GM18861 (cell line): ENCODE results near the gene TMEM163.
A peak's percentile ranks its signal among the peaks of the same experiment; 100 is the strongest.

Experiments
- ATAC-seq: cut with Tn5 transposase; IDR thresholded peaks from one replicate; pipeline ENCODE4 v1.9.1; 2021; ENCODE audit not compliant: unreplicated experiment

The TMEM163 gene

DNA sequence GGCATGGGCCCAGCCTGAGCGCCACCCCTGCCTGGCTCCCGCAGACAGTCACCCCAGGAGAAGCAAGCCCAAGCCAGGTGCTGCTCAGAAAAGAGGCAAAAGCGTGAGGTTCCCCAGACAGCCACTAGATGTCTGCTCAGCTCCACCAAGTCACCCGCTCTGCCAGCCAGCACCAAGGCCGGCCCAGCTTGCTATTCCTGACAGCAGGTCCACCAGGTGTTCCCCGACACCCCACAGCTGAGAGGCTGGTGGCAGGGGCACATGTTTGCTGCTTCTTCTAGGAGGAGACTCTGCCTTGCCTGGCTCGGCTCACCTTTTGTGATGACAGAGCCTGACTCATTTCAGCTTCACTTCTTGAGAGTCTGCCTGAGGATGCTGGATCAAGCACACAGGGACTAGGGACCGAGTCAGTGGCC, 258.2 kb downstream of the TMEM163 start:
- ATAC-seq, result peak; percentile 87

DNA sequence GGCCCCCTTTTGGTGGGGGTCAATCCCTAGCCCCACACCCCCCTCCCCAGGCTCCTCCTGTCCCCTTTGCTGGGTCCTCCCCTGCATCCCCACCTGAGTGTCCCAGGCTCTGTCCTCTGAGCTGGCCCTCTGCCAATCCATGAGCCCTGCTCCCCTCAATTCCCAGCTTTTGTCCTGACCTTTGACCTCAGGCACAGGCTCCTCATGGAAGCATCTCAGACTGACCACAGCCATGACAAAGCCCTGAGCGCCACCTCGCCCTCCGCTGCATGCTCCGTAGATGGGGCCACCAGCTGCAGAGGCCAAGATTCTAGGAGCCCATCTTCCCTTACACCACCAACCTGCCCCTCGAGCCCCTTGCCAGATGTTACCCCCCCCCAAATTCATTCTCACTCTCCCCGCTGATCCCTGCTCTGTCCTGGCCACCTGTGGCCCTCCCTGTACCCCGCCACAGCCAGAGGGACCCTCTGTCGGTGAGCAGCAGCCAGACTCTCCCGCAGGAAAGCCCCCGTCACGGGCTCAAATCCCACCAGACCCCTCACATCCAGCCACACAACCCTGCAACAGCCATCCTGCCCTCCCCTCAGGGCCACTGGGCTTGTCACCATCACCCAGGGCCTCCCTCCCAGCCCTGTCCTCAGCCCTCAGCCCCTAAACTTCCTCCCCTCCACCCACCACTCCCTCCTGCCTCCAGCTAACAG, 258.9 kb downstream of the TMEM163 start:
- no peak for ATAC-seq

DNA sequence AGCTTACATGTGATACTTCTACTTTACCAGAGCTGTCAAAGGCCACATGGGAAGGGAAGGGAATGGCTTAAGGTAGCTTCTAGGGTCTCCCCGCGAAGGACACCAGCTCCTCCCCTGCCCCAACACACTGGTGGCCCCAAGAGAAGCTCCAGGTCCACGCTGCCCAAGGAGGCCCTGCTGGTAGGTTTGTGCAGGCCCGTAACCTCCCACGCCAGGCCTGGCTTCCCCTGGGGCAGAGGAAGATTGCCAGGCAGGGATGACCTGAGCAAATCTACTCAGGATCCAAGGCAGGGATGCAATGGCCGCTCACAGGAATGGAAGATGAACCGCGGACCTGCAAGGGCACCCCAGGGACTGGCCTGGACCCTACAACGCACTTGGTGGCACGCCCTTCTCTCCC, 259.9 kb downstream of the TMEM163 start:
- no peak for ATAC-seq

DNA sequence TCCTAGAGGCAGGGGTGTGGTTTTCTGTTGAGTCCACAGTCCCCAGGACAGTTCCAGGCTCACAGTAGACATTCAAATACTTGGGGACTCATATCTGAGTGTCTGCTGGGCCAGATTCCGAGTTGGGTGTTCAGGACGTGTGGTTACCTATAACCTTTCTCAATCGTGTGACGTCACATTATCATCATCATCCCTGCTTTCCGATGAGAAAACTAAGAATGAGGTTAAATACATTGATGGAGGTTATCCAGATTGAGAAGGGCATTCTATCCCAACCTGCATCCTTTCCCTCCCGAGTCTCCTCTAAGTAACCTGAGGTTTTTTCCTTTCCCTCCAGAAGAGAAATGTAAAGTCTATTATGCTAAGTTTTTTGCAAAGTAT, 260.3 kb downstream of the TMEM163 start:
- no peak for ATAC-seq

DNA sequence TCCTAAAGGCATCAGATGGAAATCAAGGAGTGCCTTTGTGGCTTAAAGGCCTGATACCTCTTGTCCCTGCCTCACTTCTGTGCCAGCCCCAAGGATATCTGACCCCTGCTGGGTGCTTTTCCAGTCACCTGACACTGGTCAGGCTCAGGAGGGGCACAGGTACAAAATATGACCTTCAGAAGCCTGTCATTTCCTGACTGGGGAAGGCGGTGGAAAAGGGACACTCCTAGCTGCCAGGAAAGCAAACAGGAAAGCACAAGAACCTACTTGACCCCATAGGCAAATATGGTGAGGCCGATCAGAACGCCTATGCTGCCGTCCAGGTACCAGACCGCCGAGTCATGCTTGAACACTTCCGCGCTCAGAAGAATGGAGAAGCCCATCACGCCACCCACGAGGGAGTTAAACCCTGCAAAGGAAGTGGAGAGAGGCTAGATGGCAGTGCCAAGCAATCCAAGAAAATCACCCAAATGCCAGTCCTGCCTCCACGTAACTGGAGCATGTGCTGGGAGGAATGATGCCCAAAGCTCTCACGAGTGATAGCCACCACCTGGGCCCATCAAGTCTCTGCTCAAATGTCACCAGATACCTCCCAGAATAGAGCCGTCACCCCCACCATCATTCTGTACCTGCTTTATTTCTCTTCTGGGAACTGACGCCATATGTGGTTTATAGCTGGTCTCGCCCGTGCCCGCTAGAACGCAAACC, 260.9 kb downstream of the TMEM163 start:
- no peak for ATAC-seq

DNA sequence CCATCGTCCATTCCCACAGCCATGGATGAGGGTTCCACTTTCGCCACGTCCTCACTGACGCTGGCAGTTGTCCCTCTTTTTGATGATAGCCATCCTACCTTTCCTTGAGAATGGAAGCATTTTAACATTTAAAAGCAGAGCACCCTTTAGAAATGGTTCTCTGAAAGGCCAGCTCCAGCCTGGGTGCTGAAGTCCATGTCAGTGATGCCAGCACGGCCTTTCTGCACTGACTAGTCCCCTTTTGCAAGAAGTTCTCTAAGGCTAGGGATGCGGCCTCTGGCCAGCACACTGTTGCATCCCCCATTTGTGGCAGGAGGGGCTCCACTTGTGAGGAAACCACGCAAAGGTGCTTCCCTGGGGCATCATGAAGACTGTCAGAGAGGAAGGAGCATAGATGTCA, 261.4 kb downstream of the TMEM163 start:
- no peak for ATAC-seq

DNA sequence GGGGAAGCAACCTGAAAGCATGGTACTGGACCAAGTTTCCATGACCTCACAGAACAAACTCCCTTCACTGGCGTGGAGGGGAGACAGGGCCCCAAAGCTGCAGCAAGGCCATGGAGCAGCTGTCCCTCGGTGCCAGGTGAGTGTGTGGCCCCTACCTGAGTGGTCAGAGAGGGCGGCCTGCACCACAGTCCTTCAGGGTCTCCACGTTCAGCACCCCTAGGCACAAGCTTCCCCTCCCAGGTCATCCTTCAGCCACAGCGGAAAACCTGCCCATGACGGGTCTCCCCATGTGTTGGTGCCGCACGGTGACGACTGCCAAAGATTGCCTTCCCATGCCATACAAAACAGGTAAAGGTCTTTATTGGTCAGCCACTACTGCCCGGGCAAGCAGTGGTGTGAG, 263.4 kb downstream of the TMEM163 start:
- no peak for ATAC-seq

DNA sequence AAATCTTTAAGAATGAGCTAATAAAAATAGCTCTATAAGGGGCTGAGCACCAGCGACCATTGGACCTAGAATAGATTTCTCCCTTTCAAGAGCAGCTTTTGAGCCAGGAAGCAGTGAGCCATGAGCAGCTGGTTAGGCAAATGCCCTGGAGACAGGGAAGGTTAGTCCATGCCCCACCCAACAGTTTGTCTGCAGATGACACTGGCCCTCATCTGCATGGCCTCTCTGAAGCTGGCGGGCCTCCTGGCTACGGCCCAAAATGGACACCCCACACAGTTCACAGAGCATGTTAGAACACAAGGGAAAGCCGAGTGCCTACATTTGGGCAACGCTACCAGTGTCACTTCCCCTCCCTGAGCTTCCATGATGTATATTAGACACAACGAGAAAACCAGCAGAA, 263.9 kb downstream of the TMEM163 start:
- ATAC-seq, result no peak

DNA sequence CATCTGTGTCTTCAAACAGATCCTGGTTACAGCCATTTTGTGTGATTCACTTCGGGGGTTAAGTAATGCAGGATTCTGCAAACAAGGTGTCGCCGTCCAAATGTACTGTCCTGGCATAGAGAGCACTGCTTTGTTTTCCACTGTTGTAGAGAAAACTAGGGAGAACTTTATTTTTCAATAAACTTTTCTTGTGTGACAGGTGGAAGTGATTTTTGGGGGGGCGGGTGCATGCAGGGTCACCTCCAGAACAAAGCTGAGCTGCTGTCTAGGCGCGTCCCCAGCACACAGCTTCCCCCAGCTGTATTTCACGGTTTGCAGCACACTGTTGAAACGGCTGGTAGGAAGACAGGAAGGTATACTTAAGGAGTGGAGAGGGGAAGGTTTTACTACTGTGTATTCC, 264.4 kb downstream of the TMEM163 start:
- no peak for ATAC-seq

DNA sequence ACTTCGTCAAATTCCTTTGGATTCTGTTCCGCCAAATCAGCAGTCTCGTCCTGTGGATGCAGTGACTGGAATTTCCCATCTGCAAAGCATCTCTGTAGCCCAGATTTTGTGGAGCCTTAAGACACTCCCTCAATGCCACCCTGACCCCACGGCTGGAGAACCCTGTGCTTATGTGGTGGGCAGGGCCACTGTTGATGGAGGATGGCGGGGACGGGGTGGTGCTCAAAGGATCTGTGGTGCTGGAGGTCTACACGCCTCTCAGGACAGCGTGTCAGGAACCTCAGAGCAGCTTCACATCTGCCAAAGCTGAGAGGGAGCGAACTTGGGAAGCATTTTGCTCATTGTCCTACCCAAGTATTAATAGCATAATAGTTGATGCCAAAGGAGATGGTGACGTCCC, 264.8 kb downstream of the TMEM163 start:
- ATAC-seq, result no peak

DNA sequence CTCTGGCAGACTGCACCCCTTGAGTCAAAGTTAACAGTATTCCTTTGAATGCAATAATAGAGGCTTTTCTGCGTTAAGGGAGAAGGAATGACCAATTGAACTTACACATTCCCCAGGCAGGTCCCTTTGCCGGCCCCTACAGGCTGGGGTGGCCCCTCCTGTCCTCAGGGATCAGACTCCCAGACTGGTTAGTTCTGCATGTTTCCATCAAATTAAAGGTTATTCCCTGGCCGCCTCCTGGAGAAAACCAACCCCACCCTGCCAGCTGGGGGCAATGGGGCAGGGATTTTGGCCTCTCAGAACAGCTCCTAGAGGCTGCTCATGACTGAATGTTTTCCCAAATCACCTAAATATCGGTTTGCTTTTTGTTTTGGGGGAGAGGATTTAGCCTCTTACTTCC, 265.3 kb downstream of the TMEM163 start:
- ATAC-seq, result no peak

DNA sequence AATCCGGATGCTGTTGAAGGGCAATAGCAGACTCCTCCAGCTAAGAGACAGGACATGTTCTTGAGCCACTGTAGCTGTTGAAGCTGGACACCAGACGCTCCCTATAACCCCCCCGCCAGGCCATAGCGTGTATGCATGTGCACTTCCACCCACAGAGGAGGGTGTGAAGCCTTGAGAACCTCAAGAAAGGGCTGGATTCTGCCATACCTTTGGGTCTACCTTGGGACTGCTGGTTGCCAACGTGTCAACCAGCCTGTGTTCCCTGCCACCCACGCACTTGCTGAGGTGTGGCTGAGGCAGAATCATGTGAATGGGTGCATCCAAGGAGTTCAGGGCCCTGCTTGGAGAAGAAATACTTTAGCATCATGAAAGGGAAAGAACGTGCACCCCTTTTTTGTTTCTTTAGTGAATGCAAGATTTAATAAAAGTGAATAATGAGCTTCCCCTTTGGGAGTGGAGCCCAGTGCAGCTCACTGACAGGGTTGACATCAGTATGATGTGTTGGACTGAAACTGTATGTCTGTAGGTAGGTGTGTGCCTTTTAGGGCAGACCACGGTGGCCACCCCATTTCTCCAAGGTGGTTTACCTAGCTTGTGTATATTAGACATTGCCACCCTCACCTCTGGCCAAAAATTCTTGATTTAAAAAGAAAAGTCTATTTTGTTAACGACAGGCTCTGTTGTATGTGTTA, 266.6 kb downstream of the TMEM163 start:
- ATAC-seq, result no peak

DNA sequence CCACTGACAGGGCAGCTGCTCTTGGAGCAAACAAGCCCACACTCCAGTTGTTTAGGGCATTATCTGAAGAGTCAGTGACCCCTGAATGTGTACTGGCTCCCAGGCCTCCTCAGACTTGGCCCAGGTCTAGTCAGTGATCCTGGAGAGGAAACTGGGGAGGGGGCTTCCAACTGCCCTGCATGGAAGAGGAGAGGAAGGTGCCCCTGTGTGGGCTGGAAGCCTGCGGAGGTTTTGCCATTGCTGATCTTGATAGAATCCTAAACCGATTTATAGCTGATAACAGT, 267.5 kb downstream of the TMEM163 start:
- no peak for ATAC-seq

DNA sequence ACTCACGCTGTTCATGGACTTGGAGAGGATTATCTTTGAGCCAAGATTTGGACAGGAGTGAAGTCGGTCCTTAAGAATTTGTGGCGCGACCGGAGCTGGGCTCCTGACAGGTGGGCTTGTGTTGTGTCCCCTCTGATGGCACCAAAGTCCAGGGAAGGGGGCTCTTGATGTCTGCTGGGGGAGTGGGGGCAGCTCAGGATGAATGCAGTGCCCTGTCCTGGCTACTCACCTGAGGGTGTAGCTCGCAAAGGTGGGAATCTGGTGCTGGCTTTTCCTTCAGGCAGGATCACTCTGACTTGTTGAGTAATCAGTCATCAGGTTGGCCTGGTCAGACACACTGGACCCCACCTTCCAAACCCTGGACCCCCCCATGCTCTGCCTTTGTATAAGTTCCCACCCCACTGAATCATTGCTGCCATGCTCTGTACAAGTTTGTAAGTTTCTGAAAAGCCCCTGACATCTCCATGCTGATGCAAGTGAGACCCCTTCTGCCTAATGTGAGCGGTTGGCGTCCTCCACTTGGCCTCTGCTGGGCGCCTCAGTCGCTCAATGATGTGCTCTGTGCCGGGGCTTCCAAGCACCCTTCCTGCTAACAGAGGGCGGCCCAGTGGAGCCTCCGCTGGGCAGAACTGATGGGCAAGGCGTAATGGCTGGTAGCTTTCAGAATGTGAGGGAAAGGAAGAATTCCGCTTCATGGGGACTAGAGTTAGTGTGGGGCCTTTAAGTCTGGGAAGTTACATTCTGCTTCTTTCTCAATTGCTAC, 268.9 kb downstream of the TMEM163 start:
- ATAC-seq, result no peak

DNA sequence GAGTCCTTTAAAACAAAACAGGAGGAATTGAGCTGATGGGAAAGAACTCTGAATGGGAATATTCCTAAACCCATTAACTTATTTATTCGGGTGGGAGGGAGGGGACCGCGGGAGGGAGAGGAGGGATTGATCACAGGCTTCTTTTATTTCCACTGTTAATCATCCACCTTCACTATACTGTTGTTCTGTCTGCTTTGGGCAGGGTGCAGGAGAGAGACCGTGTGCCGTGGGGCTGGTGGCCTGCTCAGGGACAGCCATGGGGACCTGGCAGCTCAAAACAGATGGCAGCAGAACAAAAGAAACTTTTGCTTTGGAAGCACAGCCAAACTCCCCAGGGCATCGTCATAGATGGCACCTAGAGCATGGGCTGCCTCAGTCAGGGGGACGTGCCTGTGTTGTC, 269.6 kb downstream of the TMEM163 start:
- ATAC-seq, result no peak

DNA sequence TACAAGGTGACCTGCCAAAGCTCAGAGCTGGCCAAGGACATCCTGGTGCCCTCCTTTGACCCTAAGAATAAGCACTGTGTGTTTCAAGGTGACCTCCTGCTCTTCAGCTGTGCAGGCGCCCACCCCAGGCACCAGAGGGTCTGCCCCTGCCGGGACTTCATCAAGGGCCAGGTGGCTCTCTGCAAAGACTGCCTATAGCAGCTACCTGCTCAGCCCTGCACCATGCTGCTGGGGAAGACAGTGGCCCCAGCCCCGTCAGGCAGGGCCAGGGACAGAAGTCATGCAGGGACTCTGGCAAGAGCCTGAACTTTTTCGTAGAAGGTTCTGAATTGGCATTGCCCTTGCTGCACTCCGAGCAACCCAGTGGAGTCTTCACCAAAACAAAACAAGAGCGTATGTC, 270.1 kb downstream of the TMEM163 start:
- ATAC-seq, result no peak

DNA sequence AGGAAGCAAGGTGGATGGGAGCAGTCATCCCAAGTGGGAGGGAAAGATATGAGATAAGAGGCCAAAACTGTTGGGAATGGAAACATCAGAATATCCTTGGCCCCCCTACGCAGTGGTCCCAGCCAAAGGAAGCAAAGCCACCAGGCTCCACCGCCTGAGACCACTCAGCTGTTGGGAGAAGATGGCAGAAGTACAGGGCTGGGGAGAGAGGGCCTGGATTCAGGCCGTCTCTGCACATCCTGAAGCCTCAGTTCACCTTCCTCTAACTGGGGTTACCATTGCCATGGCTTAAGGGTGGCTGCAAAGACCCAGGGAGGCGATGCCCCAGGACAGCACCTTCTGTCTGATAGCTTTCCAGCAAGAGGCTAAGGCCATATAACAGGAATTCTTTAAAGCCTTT, 271.1 kb downstream of the TMEM163 start:
- ATAC-seq, result no peak

DNA sequence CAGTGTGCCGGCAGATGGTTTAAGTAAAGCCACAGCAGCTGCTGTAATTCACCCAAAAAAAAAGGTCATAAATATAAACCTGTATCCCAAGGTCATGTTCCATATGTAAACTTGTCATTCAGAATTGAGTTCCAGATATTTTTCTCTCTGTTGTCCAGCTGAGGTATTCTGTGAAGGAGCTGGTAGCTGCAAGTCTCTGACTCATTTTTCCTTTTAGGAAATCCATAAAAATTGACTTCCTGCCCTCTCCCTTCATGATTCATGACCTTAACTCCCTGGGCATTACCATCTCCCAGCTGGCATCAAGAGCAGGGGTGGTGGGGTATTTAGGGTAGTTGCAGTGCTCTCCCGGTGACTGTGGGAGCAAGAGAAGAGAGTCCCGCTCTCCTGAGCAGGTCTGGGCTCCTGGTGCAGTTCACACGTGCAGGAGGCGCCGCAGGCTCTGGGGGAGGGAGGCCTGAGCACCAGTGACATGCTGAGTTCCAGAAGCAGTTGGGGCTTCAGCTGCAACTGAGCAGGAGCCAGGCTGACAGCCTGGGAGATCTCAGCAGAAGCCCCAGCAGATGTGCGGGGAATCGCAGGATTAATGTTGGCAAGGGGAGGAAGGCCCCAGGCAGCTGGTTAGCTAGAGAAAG, 272.3 kb downstream of the TMEM163 start:
- ATAC-seq, result no peak

DNA sequence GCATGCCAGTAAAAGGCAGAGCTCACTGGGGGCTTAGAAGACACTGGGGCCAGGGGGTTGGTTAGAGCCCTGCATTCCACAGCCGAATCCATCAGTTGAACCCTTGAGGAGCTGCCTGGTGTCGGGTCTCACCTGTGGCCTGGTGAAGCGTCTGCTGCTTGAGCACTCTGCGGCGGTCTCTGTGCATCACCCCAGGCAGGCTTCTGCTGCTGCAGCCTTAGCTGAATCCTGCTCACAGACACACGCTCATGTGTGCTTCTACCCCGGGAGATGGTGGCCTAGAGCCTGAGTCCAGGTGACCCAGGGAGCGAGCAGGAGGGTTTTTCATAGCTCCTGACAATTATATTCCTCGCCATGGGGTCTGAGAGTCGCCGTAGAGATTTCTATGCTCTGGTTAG, 272.8 kb downstream of the TMEM163 start:
- ATAC-seq, result no peak

DNA sequence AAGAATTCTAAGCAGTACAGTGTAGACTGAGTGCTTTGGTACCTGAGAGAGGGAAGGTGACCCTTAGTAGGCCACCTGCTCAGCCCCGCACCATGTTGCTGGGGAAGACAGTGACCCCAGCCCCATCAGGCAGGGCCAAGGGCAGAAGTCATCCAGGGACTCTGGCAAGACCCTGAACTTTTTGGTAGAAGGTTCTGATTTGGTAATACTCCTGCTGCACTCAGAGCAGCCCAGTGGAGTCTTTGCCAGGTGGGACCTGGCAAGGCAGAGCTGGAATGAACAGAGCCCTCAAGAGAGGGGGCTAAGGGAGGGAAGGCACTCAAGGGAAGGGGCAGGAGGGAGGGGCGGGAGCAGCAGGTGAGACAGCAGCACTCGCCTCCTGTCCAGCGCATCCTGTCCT, 273.7 kb downstream of the TMEM163 start:
- ATAC-seq, result no peak

DNA sequence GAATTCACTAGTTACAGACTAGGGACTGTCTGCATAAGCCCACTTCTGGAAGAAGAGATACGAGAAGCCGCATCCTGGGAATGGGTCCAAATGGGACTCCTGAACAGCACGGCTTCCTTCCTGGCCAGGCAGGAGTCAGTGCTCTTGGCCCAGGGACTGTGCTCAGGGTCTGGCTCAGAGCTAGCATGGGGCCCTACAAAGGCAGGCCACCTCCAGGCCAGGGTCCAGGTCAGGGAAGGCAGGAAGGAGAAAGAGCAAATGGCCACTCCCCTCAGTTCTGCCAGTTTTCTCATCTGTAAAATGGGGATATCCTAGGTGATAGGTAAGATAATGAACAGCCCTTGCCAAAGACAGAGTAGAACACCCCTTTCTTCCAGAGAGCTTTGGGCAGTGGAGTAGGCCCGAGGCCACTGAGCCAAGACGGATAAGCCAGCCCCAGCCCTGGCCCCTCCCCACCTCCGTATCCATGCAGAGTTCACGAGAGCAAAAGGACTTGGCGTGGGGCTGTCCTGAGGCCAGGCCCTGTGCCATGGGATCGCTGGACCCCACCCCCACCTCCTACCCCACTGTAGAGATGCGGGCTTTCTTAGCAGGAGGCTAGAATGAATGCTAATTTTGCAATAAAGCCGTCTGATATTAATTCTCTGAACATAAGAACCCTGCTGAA, 274.9 kb downstream of the TMEM163 start:
- ATAC-seq, result no peak
